Measurements from ENCODE around the gene TMEM89. TPM values are rescaled to one million over a fixed set of nuclear protein-coding genes. Genes with fewer than 3 reads are reported as not detected.

The TMEM89 gene
- total RNA-seq, 1 experiment from 2014 or later: not detected

DNA sequence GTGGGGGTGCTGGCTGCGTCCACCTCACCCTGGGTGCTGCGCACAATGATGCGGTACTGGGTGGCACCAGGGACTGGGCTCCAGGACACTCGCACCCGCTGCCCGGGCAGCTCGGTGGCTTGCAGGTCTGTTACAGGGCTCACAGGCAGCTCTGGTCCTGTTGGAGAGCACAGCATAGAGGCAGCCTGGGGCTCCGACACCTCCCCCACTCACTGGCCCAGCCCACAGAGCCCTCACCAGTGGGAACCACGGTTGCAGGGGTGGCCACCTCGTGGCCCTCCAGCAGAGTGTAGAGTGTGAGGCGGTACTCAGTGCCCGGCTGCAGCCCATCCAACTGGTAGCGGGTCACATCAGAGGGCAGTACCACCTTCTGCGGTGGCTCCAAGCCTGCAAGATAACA is 30.1 kb downstream of the TMEM89 start:
- DNase-seq (ENCODE audit: low read depth): no peak

DNA sequence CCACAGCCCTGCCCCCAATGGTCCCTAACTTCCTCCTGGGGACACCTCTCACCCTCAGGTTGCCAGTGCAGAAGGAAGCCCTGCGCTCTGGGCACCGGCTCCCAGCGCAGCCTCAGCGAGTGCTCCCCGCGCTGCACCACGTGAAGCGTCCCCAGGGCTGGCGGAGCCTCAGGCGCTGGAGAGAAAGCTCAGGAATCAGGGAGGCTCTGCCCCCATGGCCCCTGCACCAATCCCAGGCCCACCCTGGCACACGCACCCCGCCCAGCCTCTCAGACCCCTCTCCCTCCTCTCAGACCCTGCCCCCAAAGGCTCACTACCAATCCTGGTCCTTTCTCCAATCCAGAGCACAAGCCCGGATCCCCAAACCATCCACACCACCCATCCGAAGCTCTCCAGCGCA is 33.3 kb downstream of the TMEM89 start:
- DNase-seq (ENCODE audit: low read depth): no peak

DNA sequence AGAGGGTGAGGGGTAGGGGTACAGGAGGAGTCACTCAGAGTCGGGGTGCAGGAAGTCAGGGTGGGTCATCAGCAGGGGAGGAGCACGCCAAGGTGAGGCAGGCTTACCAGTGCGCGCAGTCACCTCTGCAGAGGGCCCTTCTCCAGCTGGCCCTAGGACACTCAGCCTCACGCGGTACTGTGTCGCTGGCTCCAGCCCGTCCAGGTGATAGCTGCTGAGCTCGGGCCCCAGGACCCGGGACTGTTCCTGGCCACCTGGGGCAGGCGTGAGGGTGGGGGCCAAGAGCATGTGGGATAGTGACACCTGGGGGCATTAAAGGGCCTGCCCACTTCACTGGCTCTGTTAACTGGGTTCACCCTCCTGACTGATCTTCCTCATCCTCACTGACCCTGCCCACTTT is 33.9 kb downstream of the TMEM89 start:
- DNase-seq (ENCODE audit: low read depth): no peak

DNA sequence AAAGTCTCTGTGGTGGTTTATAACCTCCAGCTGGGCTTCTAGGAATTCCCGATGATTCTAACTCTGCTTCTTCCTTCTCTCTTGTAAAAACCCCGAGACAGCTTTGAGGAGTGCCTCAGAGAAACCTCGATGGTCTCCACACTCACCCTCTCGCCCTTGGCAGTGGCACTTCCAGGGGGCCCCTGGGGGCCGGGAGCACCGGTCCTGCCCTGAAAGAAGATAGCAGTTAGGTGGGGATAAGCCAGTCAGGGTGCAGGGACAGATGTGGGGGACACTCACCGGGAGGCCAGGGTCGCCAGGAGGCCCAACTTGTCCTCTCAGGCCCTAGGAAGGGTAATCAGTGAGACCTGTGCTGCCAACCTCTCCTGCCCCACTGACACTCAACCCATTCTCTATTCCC is 36.2 kb downstream of the TMEM89 start:
- no peak for DNase-seq (ENCODE audit: low read depth)

DNA sequence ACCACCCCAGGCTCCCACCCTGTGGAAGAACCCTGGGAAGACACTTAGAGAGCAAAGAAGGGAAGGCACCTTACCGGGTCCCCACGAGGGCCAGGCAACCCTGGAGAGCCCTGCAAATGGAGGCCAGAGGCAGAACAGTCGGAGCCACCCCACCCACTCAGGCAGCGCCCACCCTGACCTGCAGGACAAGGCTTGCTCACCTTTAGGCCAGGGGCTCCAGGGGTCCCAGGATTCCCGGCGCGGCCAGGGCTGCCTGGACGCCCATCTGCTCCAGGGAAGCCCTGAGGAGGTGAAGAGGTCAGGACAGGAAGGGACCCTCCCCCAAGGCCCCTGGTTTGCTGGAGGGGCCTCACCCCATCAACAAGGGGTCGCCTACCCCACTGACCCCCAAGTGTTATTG is 36.7 kb downstream of the TMEM89 start:
- no peak for DNase-seq (ENCODE audit: low read depth)

DNA sequence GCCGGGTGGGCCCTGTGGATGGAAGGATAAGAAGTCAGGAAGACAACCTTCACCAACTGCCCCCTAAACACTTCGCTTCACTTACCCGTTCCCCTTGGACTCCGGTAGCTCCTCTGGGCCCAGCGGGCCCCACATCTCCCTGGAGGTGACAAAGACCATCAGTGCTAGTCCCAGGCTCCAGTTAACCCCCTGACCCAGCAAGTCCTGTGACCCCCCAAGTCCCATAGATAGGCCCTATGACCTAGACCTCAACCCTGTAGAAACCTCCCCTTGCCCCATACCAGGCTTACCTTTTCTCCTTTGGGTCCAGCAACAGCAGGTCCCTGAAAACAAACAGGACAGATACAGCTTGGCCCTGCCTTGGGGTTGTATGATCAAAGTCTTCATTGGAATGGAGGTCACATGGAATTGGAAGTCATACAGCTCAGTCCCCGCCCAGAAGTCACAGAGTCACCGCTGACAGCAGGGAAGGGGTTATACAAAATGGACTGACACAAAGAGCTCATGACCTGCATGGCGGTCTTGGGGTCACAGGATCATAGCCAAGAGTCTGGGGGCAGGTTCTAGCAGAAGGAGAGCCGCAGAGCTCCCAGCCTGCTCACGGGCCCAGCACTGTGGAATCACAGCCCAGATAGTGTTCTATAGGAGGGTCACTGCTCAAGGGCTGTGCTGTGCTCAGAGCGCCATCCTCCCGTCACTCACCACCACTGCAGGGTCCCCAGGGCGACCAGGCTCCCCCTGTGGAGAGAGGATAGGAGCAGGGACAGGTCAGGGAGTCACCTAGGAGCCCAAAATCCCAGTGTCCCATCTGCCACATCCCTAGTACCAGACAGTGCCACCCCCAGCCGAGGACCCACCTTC is 39.7 kb downstream of the TMEM89 start:
- no peak for DNase-seq (ENCODE audit: low read depth)

DNA sequence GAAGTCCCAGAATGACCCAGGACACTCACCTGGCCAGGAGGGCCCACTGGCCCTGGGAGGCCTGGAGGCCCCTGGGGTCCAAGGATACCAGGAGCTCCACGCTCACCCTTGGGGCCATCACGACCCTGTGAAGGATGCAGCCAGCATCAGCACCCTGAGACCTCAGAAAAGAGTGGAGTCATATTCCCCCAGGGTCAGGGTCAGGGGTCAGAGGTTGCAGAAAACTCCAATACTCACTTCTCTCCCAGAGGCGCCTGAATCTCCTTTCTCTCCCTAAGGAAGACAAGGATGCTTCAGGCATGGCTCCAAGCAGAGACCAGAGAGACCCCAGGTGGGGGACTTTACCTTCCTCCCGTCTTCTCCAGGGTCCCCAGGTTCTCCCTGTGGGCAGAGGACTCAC is 44.9 kb downstream of the TMEM89 start:
- DNase-seq (ENCODE audit: low read depth): no peak

DNA sequence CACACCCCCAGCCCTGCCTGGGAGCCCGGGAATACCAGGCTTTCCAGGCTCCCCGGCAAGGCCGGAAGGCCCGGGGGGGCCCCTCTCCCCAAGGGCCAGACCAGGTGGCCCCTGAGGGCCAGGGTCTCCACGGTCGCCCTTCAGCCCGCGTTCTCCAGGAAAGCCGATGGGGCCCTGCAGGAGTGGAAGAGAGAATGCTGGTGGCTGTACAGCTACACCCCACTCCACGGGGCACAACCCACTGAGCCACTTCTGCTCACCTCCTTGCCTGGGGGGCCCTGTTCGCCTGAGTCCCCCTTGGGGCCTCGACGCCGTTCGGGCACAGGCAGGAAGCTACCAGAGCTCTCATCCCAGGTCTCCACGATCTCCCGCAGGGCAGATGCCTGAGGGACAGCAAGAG is 46.2 kb downstream of the TMEM89 start:
- DNase-seq (ENCODE audit: low read depth): no peak

DNA sequence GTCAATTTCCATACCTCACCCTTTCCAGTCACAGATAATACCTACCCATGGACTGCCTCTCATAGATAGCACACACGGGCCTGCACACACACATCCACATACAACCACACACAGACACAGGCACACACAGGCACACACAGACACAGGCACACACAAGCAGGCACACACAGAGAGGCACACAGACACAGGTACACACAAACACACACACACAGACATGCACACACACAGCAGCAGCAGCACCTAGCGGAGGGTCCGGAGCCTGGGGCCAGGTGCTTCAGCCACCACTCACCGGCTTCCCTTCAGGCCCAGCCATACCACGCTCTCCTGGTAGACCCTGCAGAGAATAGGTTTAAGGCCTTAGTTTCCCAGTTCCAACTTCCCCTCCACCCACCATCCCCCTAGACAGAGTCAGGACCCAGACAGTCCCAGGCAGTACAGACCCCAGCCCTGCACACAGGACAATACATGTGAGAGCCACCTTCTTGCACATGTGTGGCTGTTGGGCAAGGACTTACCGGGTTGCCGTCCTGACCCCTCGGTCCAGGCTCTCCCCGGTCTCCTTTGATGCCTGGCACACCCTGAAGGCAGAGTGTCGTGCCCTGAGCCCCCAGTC is 47.5 kb downstream of the TMEM89 start:
- no peak for DNase-seq (ENCODE audit: low read depth)

DNA sequence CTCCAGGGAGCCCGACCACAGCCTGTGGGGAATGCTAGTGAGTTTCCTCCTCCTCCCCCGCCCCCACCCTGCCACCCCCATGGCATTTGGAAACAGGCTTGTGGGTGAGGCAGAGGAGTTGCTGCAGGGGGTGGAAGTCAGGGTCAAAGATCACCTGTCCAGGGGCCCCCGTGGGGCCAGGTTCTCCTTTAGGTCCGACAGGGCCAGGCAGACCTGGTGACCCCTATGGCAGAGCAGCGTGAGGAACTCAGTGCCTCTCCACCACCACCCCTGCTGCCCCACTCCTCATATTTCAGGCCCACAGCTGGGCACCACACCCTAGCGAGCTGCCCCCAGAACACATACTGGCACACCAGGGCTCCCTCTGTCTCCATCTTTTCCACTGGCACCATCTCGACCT is 49.1 kb downstream of the TMEM89 start:
- DNase-seq (ENCODE audit: low read depth): no peak

DNA sequence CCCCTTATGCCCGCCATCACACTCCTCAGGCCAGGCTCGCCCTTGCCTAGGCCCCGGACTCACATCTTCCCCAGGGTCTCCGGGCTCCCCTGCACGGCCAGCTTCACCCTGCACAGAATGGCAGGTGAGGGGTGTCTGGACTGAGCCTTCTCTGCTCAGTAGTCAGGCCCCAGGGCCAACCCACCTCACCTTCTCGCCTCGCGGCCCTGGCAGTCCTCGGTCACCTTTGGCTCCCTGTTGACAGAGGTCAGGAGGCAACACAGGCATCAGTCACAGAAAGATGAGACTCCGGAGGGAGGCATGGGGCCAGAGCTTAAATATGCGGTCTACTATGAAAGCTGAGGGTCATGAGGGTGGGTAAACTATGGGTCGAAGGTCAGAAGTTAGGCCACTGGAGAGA is 49.6 kb downstream of the TMEM89 start:
- no peak for DNase-seq (ENCODE audit: low read depth)

Other genes with a start within 250 kb of the TMEM89 start
- gene FBXW12, start 249.6 kb downstream of the TMEM89 start, total RNA-seq (2014; rRNA removed; shearing (Covaris generic)): not detected in 2 replicates
- gene PLXNB1, start 191.7 kb downstream of the TMEM89 start, total RNA-seq (2014; rRNA removed; shearing (Covaris generic)): 11.3 and 11.5 TPM in 2 replicates
- gene CCDC51, start 181.7 kb downstream of the TMEM89 start, total RNA-seq (2014; rRNA removed; shearing (Covaris generic)): 29.9 and 32.8 TPM in 2 replicates
- 444 and 464 TPM in 2 replicates for gene TMA7, start 181.5 kb downstream of the TMEM89 start, total RNA-seq (2014; rRNA removed; shearing (Covaris generic))
- gene ATRIP, start 175.0 kb downstream of the TMEM89 start, total RNA-seq (2014; rRNA removed; shearing (Covaris generic)): 6.4 and 7.6 TPM in 2 replicates
- 55.2 and 59.1 TPM in 2 replicates for gene SHISA5, start 117.6 kb downstream of the TMEM89 start, total RNA-seq (2014; rRNA removed; shearing (Covaris generic))
- gene PFKFB4, start 65.0 kb downstream of the TMEM89 start, total RNA-seq (2014; rRNA removed; shearing (Covaris generic)): 4.1 and 6.9 TPM in 2 replicates
- gene UCN2, start 58.0 kb downstream of the TMEM89 start, total RNA-seq (2014; rRNA removed; shearing (Covaris generic)): 3.0 and 6.2 TPM in 2 replicates
- gene COL7A1, start 26.4 kb downstream of the TMEM89 start, total RNA-seq (2014; rRNA removed; shearing (Covaris generic)): 107 and 154 TPM in 2 replicates
- 291 and 336 TPM in 2 replicates for gene UQCRC1, start 12.1 kb downstream of the TMEM89 start, total RNA-seq (2014; rRNA removed; shearing (Covaris generic))
- 5.5 and 11.3 TPM in 2 replicates for gene SLC26A6, start 13.7 kb upstream of the TMEM89 start, total RNA-seq (2014; rRNA removed; shearing (Covaris generic))
- gene CELSR3, start 41.1 kb upstream of the TMEM89 start, total RNA-seq (2014; rRNA removed; shearing (Covaris generic)): 1.9 and 2.4 TPM in 2 replicates
- 9.5 and 11.2 TPM in 2 replicates for gene NCKIPSD, start 64.1 kb upstream of the TMEM89 start, total RNA-seq (2014; rRNA removed; shearing (Covaris generic))
- gene IP6K2, start 95.5 kb upstream of the TMEM89 start, total RNA-seq (2014; rRNA removed; shearing (Covaris generic)): 38.5 and 41.6 TPM in 2 replicates
- 24.1 and 25.7 TPM in 2 replicates for gene PRKAR2A, start 226.1 kb upstream of the TMEM89 start, total RNA-seq (2014; rRNA removed; shearing (Covaris generic))